H1 (cell line): Measurements from ENCODE around the gene ARHGDIB. TPM values are rescaled to one million over a fixed set of nuclear protein-coding genes. Genes with fewer than 3 reads are reported as not detected.

Experiments used
- CTCF ChIA-PET: fragments of 300-600 bp; sonication (Branson Sonifier 250); formaldehyde crosslinking; loops from one replicate; lab custom pipeline; 2021; ENCODE audit not compliant: partially characterized antibody; lab: Charles Lee
- POLR2A ChIA-PET: fragments of 300-600 bp; sonication (Branson Sonifier 250); formaldehyde crosslinking; loops from one replicate; lab custom pipeline; 2021; ENCODE audit warnings: inconsistent platforms; ENCODE audit not compliant: partially characterized antibody; lab: Charles Lee
- DNase-seq, 2 experiments: peaks; one replicate each; pipeline versions ENCODE4 v3.0.0 to v3.0.0-alpha.2; 2010 to 2022; ENCODE audit warnings: low spot score in 2 of 2, low read depth in 1 of 2, mixed read lengths in 1 of 2
- FAIRE-seq: peaks from 2 replicates; lab custom pipeline; 2011; peaks lifted over from hg19 to GRCh38; lab: Jason Lieb, UNC
- H2AFZ ChIP-seq: 2 replicates; pipeline ENCODE4 v1.8.1; 2012; ENCODE audit warnings: low read length, inconsistent platforms
- H2AK5ac ChIP-seq: 2 replicates; pipeline ENCODE4 v1.6.1; 2013; ENCODE audit warnings: low read depth, low read length
- H2BK120ac ChIP-seq: replicated peaks from 2 replicates; pipeline ENCODE3; 2013; ENCODE audit warnings: low read depth, low read length, inconsistent platforms
- H2BK12ac ChIP-seq: 2 replicates; pipeline ENCODE4 v1.6.1; 2013; ENCODE audit warnings: low read depth, low read length
- H2BK15ac ChIP-seq: 2 replicates; pipeline ENCODE4 v1.6.1; 2013; ENCODE audit warnings: low read length
- H2BK20ac ChIP-seq: 2 replicates; pipeline ENCODE4 v1.6.1; 2013; ENCODE audit warnings: low read length
- H2BK5ac ChIP-seq: 2 replicates; pipeline ENCODE4 v1.6.1; 2013; ENCODE audit warnings: low read depth, low read length
- H3K14ac ChIP-seq: 2 replicates; pipeline ENCODE4 v1.6.1; 2013; ENCODE audit warnings: inconsistent platforms; ENCODE audit not compliant: insufficient read length
- H3K18ac ChIP-seq: 2 replicates; pipeline ENCODE4 v1.6.1; 2013; ENCODE audit warnings: low read length; ENCODE audit errors: extremely low read depth
- H3K23ac ChIP-seq: 2 replicates; pipeline ENCODE4 v1.6.1; 2013; ENCODE audit warnings: inconsistent platforms; ENCODE audit not compliant: insufficient read length
- H3K23me2 ChIP-seq: 2 replicates; pipeline ENCODE4 v1.6.1; 2013; ENCODE audit warnings: low read depth, low read length
- H3K27ac ChIP-seq: 2 replicates; pipeline ENCODE4 v1.6.1; 2011; ENCODE audit warnings: low read depth, low read length, inconsistent platforms
- H3K27me3 ChIP-seq, 4 experiments: replicated peaks in 1 of 4; 1 replicate in 1 of 4; 2 replicates in 3 of 4; pipeline versions ENCODE4 v1.6.1 to v1.8.1; 2011 to 2013; ENCODE audit warnings: low read length in 3 of 4, mild to moderate bottlenecking in 3 of 4, inconsistent platforms in 2 of 4, mixed read lengths in 2 of 4, moderate library complexity in 1 of 4; ENCODE audit not compliant: control insufficient read depth in 3 of 4, insufficient read depth in 3 of 4; ENCODE audit errors: extremely low read depth in 1 of 4
- H3K36me3 ChIP-seq, 4 experiments: 2 replicates each; pipeline versions ENCODE4 v1.6.1 to v1.8.1; 2011 to 2013; ENCODE audit warnings: mild to moderate bottlenecking in 4 of 4, low read length in 3 of 4, moderate library complexity in 2 of 4, control low read depth in 1 of 4, inconsistent platforms in 1 of 4; ENCODE audit not compliant: insufficient read depth in 4 of 4, control insufficient read depth in 2 of 4
- H3K4ac ChIP-seq: replicated peaks from 2 replicates; pipeline ENCODE3; 2013; ENCODE audit warnings: low read length, low read depth, mixed read lengths, inconsistent platforms; ENCODE audit not compliant: insufficient read length
- H3K4me1 ChIP-seq, 4 experiments: replicated peaks in 1 of 4; 1 replicate in 1 of 4; 2 replicates in 3 of 4; pipeline versions ENCODE4 v1.6.1 to v1.8.1; 2011 to 2013; ENCODE audit warnings: low read length in 3 of 4, inconsistent platforms in 2 of 4, mixed read lengths in 1 of 4; ENCODE audit not compliant: insufficient read depth in 4 of 4, control insufficient read depth in 3 of 4
- H3K4me2 ChIP-seq, 2 experiments: 2 replicates each; pipeline versions ENCODE4 v1.6.1 to v1.8.1; 2011 to 2013; ENCODE audit warnings: low read depth in 2 of 2, low read length in 2 of 2, control low read depth in 1 of 2, inconsistent platforms in 1 of 2, mild to moderate bottlenecking in 1 of 2; ENCODE audit not compliant: insufficient read depth in 1 of 2
- H3K4me3 ChIP-seq, 4 experiments: fragments of 200-600, 300-600 bp in 1 of 4; sonication (generic), shearing (Covaris generic), sonication (Bioruptor Twin) in 1 of 4; 2 replicates each; pipeline versions ENCODE4 v1.5.1 to v1.8.1; 2011 to 2016; ENCODE audit warnings: low read length in 4 of 4, low read depth in 3 of 4, control low read depth in 2 of 4, inconsistent platforms in 2 of 4, mild to moderate bottlenecking in 2 of 4, mixed read lengths in 1 of 4, moderate library complexity in 1 of 4; ENCODE audit not compliant: insufficient read depth in 2 of 4; ENCODE audit errors: extremely low read depth in 1 of 4
- H3K56ac ChIP-seq: replicated peaks from 2 replicates; pipeline ENCODE3; 2013; ENCODE audit warnings: low read depth, mild to moderate bottlenecking, mixed read lengths, low read length, inconsistent platforms; ENCODE audit not compliant: insufficient read length
- H3K79me1 ChIP-seq: 2 replicates; pipeline ENCODE4 v1.6.1; 2013; ENCODE audit warnings: low read depth, low read length, control low read depth
- H3K79me2 ChIP-seq, 2 experiments: 2 replicates each; pipeline versions ENCODE4 v1.6.1 to v1.8.1; 2012 to 2013; ENCODE audit warnings: low read length in 2 of 2, mild to moderate bottlenecking in 2 of 2, inconsistent platforms in 1 of 2; ENCODE audit not compliant: insufficient read depth in 2 of 2, control insufficient read depth in 1 of 2
- H3K9ac ChIP-seq, 4 experiments: replicated peaks in 1 of 4; 1 replicate in 1 of 4; 2 replicates in 3 of 4; pipeline versions ENCODE4 v1.6.1 to v1.8.1; 2011 to 2013; ENCODE audit warnings: low read depth in 3 of 4, low read length in 3 of 4, control low read depth in 2 of 4, mild to moderate bottlenecking in 2 of 4, moderate library complexity in 2 of 4, inconsistent platforms in 1 of 4; ENCODE audit errors: extremely low read depth in 1 of 4
- H3K9me3 ChIP-seq, 2 experiments: 2 replicates each; pipeline versions ENCODE4 v1.6.1 to v1.8.1; 2012 to 2013; ENCODE audit warnings: mild to moderate bottlenecking in 2 of 2, moderate library complexity in 2 of 2, control low read depth in 1 of 2, inconsistent platforms in 1 of 2, low read depth in 1 of 2, low read length in 1 of 2, mixed read lengths in 1 of 2; ENCODE audit not compliant: insufficient read depth in 2 of 2
- H4K20me1 ChIP-seq, 2 experiments: replicated peaks in 1 of 2; 2 replicates each; pipeline versions ENCODE3 to v1.8.1; 2011 to 2013; ENCODE audit warnings: inconsistent platforms in 2 of 2, low read length in 2 of 2, mild to moderate bottlenecking in 1 of 2; ENCODE audit not compliant: insufficient read depth in 2 of 2, control insufficient read depth in 1 of 2
- H4K5ac ChIP-seq: 2 replicates; pipeline ENCODE4 v1.6.1; 2013; ENCODE audit warnings: low read length, low read depth, mixed read lengths, inconsistent platforms; ENCODE audit not compliant: insufficient read length
- H4K8ac ChIP-seq: 2 replicates; pipeline ENCODE4 v1.8.0; 2013; ENCODE audit warnings: mild to moderate bottlenecking, moderate library complexity, low read length, inconsistent platforms; ENCODE audit not compliant: insufficient read depth; ENCODE audit errors: extremely low read depth
- H4K91ac ChIP-seq: replicated peaks from 2 replicates; pipeline ENCODE3; 2013; ENCODE audit warnings: low read length, mixed read lengths, inconsistent platforms; ENCODE audit not compliant: insufficient read length
- CBX8 ChIP-seq: fragments of 300-800, 300-1000 bp; sonication (generic); IDR thresholded peaks from 2 replicates; pipeline ENCODE4 v1.7.1; 2016; ENCODE audit warnings: low read depth, low read length, borderline replicate concordance
- CEBPB ChIP-seq: IDR thresholded peaks from 2 replicates; pipeline ENCODE4 v1.6.1; 2012; ENCODE audit warnings: low read depth, low read length
- CHD1 ChIP-seq: IDR thresholded peaks from 2 replicates; pipeline ENCODE4 v1.6.1; 2012; ENCODE audit warnings: low read depth, low read length, improper control_type of control experiment
- GABPA ChIP-seq: IDR thresholded peaks from 2 replicates; pipeline ENCODE4 v1.6.1; 2011; ENCODE audit warnings: mild to moderate bottlenecking, low read length, moderate library complexity, borderline replicate concordance; ENCODE audit not compliant: insufficient read depth
- JUND ChIP-seq: IDR thresholded peaks from 2 replicates; pipeline ENCODE4 v1.6.1; 2011; ENCODE audit warnings: mild to moderate bottlenecking, improper control_type of control experiment, low read length
- KDM1A ChIP-seq: fragments of 200-600, 300-600 bp; sonication (generic); IDR thresholded peaks from 2 replicates; pipeline ENCODE4 v1.7.1; 2016; ENCODE audit warnings: mild to moderate bottlenecking, low read length, borderline replicate concordance
- PHF8 ChIP-seq: fragments of 200-600 bp; sonication (generic); conservative IDR thresholded peaks from 2 replicates; pipeline ENCODE4 v1.7.1; 2012; ENCODE audit warnings: low read depth, mild to moderate bottlenecking, inconsistent platforms, low read length, moderate library complexity
- RXRA ChIP-seq: IDR thresholded peaks from 2 replicates; pipeline ENCODE4 v1.6.1; 2011; ENCODE audit warnings: low read depth, mild to moderate bottlenecking, low read length, moderate library complexity; ENCODE audit not compliant: insufficient read depth
- SIN3A ChIP-seq, 2 experiments: IDR thresholded peaks in 1 of 2; conservative IDR thresholded peaks in 1 of 2; 2 replicates each; pipeline ENCODE4 v1.6.1; 2011 to 2012; ENCODE audit warnings: low read length in 2 of 2, improper control_type of control experiment in 1 of 2, low read depth in 1 of 2, mild to moderate bottlenecking in 1 of 2
- SP1 ChIP-seq: IDR thresholded peaks from 2 replicates; pipeline ENCODE4 v1.6.1; 2011; ENCODE audit warnings: low read depth, low read length
- SRF ChIP-seq: IDR thresholded peaks from 2 replicates; pipeline ENCODE4 v1.6.1; 2011; ENCODE audit warnings: mild to moderate bottlenecking, low read depth, low read length, moderate library complexity
- TBP ChIP-seq: IDR thresholded peaks from 2 replicates; pipeline ENCODE4 v1.6.1; 2011; ENCODE audit warnings: low read depth, low read length, improper control_type of control experiment
- WGBS, 2 experiments: shearing (Covaris generic) in 1 of 2; methylation state at CpG; one replicate each; pipeline versions ENCODE4 v1.1.6 to v1.1.7; 2013 to 2015; ENCODE audit warnings: low lambda C conversion rate in 2 of 2, mixed read lengths in 2 of 2, inconsistent platforms in 1 of 2, low coverage in 1 of 2, missing lambda C conversion rate in 1 of 2; ENCODE audit not compliant: insufficient replicate concordance in 2 of 2, insufficient coverage in 1 of 2, insufficient read length in 1 of 2; ENCODE audit errors: extremely low coverage in 1 of 2, missing lambda C conversion rate in 1 of 2; 5-methylcytosine and 5-hydroxymethylcytosine counted together
- polyA plus RNA-seq, 7 experiments: library from polyadenylated mRNA; depleted of rRNA in 3 of 7; stranded (reverse) in 5 of 7; unstranded in 2 of 7; fragments of >200 nt in 5 of 7; fragments of 200-250 nt in 2 of 7; gene quantifications; 1 replicate in 5 of 7; 2 replicates in 1 of 7; 4 replicates in 1 of 7; pipeline versions ENCODE4 v1.2.1 to v1.2.3, GENCODE V29; 2011 to 2013; ENCODE audit warnings: missing spikeins in 2 of 7, mixed read lengths in 2 of 7
- total RNA-seq: library from RNA; stranded (reverse); fragmentation: NEBNext Ultra II Directional; extraction: Animal tissue kit (Norgen Biotek cat#: 25700); gene quantifications from 2 replicates; pipeline ENCODE4 v1.2.1, GENCODE V29; 2021
- TF ChIP-seq, protein P1 (sequence below): IDR thresholded peaks from 2 replicates; pipeline ENCODE4 v1.6.1; 2012; ENCODE audit warnings: inconsistent platforms
- TF ChIP-seq, protein P2 (sequence below): IDR thresholded peaks from 2 replicates; pipeline ENCODE4 v1.6.1; 2011; ENCODE audit warnings: low read depth, mild to moderate bottlenecking, low read length; ENCODE audit not compliant: insufficient read depth

Gene ARHGDIB
- total and polyA plus RNA-seq, 2 of the 8 experiments (the other 6 are each of a cell fraction or from before 2014, with no cell fraction given), result 0.82 to 1.3 TPM

DNA sequence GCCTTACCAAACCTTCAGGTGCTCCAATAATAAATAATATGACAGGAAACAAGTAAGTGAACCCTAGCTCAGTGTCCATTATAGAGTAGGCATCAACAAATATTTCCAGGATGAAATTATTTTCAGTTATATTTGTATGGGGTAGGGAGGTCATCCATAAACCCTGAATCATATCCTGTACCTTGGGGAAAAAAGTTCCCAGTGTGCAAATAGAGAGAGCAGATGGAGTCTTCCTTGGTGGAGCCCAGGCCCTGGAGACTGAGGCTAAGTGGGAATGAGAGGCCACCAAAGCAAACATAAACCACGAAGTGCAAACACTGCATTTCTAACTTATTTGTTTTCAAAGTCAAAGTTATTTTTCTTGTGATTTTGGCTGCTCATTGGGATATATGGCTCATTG is 14.5 kb downstream of the ARHGDIB start:
- no peak overlapping the region for H4K91ac ChIP-seq
- POLR2A ChIA-PET, result no interaction called here
- no peak overlapping the region for H3K4ac ChIP-seq
- H3K79me2 ChIP-seq, result no peaks in the 10 kb centered on the region
- no peak for FAIRE-seq
- CTCF ChIA-PET, result interaction anchor here (2.9 kb wide), 1 partner anchor 10 kb away, joined by 23 read pairs; the partner anchor contains the start of gene ERP27
- no peak overlapping the region for H3K4me2 ChIP-seq
- no peak overlapping the region for H3K14ac ChIP-seq
- H3K79me1 ChIP-seq, result no peaks in the 10 kb centered on the region
- H2BK15ac ChIP-seq, result no peak overlapping the region
- DNase-seq, result no peak
- no peak overlapping the region for H2AFZ ChIP-seq
- H2BK5ac ChIP-seq, result no peak overlapping the region
- H2BK120ac ChIP-seq, result no peak overlapping the region
- H3K27me3 ChIP-seq, result no peaks in the 10 kb centered on the region
- H3K18ac ChIP-seq, result no peak overlapping the region
- no peak overlapping the region for H2AK5ac ChIP-seq
- H3K27ac ChIP-seq, result no peak overlapping the region
- H3K4me1 ChIP-seq, result peaks cover 0 to 4% (median 0%) of the 10 kb centered on the region in 4 experiments; a peak in 1 of 7 replicates
- no peaks in the 10 kb centered on the region for H3K36me3 ChIP-seq
- no peak overlapping the region for H3K23ac ChIP-seq
- H3K23me2 ChIP-seq, result no peaks in the 10 kb centered on the region; the same call in 1 of the 2 replicates
- H3K9ac ChIP-seq, result no peak overlapping the region
- H3K4me3 ChIP-seq, result no peak overlapping the region
- no peak overlapping the region for H4K8ac ChIP-seq
- H3K9me3 ChIP-seq, result no peaks in the 10 kb centered on the region
- H4K5ac ChIP-seq, result no peak overlapping the region
- H3K56ac ChIP-seq, result no peak overlapping the region
- 100% methylated on average over 1 of the region's 1 CpG; no CpG with 5 or more reads in 1 of the 2 experiments for WGBS, 2 experiments
- H2BK12ac ChIP-seq, result no peak overlapping the region
- H2BK20ac ChIP-seq, result no peak overlapping the region
- H4K20me1 ChIP-seq, result no peaks in the 10 kb centered on the region
- no peak for TF ChIP-seq CHD1
- TF ChIP-seq KDM1A, result no peak
- TF ChIP-seq GABPA, result no peak
- no peak for TF ChIP-seq SIN3A (conservative IDR thresholded peaks at IDR 0.05 in 1 of 2, IDR thresholded peaks at IDR 0.05 in 1 of 2; ENCODE audit: low read depth in 1 of 2, low read length in 2 of 2)
- TF ChIP-seq TBP, result no peak
- TF ChIP-seq, protein P1, sequence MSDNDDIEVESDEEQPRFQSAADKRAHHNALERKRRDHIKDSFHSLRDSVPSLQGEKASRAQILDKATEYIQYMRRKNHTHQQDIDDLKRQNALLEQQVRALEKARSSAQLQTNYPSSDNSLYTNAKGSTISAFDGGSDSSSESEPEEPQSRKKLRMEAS, result no peak
- no peak for TF ChIP-seq PHF8
- TF ChIP-seq, protein P2, sequence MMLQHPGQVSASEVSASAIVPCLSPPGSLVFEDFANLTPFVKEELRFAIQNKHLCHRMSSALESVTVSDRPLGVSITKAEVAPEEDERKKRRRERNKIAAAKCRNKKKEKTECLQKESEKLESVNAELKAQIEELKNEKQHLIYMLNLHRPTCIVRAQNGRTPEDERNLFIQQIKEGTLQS, result no peak
- no peak for TF ChIP-seq RXRA
- no peak for TF ChIP-seq SP1
- no peak for TF ChIP-seq CBX8
- TF ChIP-seq SRF, result no peak
- no peak for TF ChIP-seq CEBPB
- no peak for TF ChIP-seq JUND
